ENCODE data around the gene SMIM35. TPM values are rescaled to one million over a fixed set of nuclear protein-coding genes. Genes with fewer than 3 reads are reported as not detected.
"Not testable (repeated sequence)": the region's sequence is repeated elsewhere in the genome, so short reads cannot be mapped to it uniquely, and the experiment has no call there.

Gene SMIM35
- total RNA-seq, 1 experiment from 2014 or later: not detected

GRCh38 chr11:117978991-117979390 lies 107.8 kb downstream of the SMIM35 start:
- Histone ChIP-seq H4K91ac (ENCODE audit: insufficient read length, low read depth, low read length) (no peak overlapping the region), H3K4me1 (ENCODE audit: insufficient read depth, low read length) (no peaks in the 10 kb centered on the region; the same call in 1 of the 2 replicates), H4K20me1 (ENCODE audit: control insufficient read depth, insufficient read depth, insufficient read length) (no peaks in the 10 kb centered on the region), H2BK12ac (ENCODE audit: insufficient read length, low read depth, low read length) (no peak overlapping the region), H3K27ac (ENCODE audit: insufficient read length, low read depth, low read length) (no peak overlapping the region), H3K14ac (ENCODE audit: insufficient read depth, low read length) (no peak overlapping the region), H3K23me2 (ENCODE audit: insufficient read length, low read depth, low read length, poor library complexity, severe bottlenecking) (no peaks in the 10 kb centered on the region), H3K9ac (ENCODE audit: extremely low read depth, insufficient read length, low read length) (no peak overlapping the region), H4K5ac (ENCODE audit: insufficient read length, low read depth, low read length) (no peak overlapping the region), H3K18ac (ENCODE audit: insufficient read length, low read depth, low read length) (no peak overlapping the region), H3K4me2 (ENCODE audit: insufficient read depth, insufficient read length, low read length) (no peak overlapping the region), H3K23ac (ENCODE audit: insufficient read length, low read depth, low read length) (no peak overlapping the region), H2BK5ac (ENCODE audit: insufficient read length, low read length) (no peak overlapping the region), H3K79me1 (ENCODE audit: insufficient read depth, low read depth, low read length, poor library complexity, severe bottlenecking) (no peaks in the 10 kb centered on the region), H3T11ph (ENCODE audit: low read length) (no peak overlapping the region), H4K8ac (replicated peaks; ENCODE audit: insufficient read length, low read depth, low read length) (no peak overlapping the region), H3K56ac (ENCODE audit: insufficient read length, low read depth, low read length) (no peak overlapping the region), H2BK15ac (ENCODE audit: low read depth, low read length) (no peak overlapping the region), H3K4ac (ENCODE audit: low read depth, low read length) (no peak overlapping the region), H3K9me3 (ENCODE audit: control insufficient read depth, low read depth, low read length) (no peaks in the 10 kb centered on the region), H3K79me2 (ENCODE audit: insufficient read depth, low read length) (no peaks in the 10 kb centered on the region), H2AK5ac (ENCODE audit: insufficient read length, low read length) (no peak overlapping the region), H2BK20ac (ENCODE audit: low read depth, low read length, poor library complexity, severe bottlenecking) (no peak overlapping the region), H2BK120ac (ENCODE audit: low read depth, low read length, poor library complexity, severe bottlenecking) (no peak overlapping the region), H2AFZ (ENCODE audit: low read length) (no peak overlapping the region), H3K27me3 (ENCODE audit: insufficient read depth, low read length) (no peaks in the 10 kb centered on the region; the same call in 1 of the 2 replicates)
- H3K9me3 Mint-ChIP-seq: peaks cover 0 to 4% of the 10 kb centered on the region in 2 experiments; a peak in 1 of 5 replicates
- no peak overlapping the region for H3K27ac Mint-ChIP-seq
- peaks cover 6 to 11% of the 10 kb centered on the region in 2 experiments for H3K4me1 Mint-ChIP-seq
- H3K27me3 Mint-ChIP-seq (ENCODE audit: low read depth): peaks cover 25% of the 10 kb centered on the region
- no CpG with 5 or more reads among the region's 4 CpGs for WGBS (ENCODE audit: extremely low coverage, insufficient read length, low lambda C conversion rate)
- H3K4me3 Mint-ChIP-seq: no peak overlapping the region
- TF ChIP-seq CTCF (conservative IDR thresholded peaks at IDR 0.05): no peak
- no peak for DNase-seq
- H3K36me3 Mint-ChIP-seq (ENCODE audit: insufficient read depth in 1 of 3, low read depth in 3 of 3): no peaks in the 10 kb centered on the region; a peak in 1 of 7 replicates

- not testable (repeated sequence) for H2BK5ac ChIP-seq (ENCODE audit: insufficient read length, low read length); H2BK20ac ChIP-seq (ENCODE audit: low read depth, low read length, poor library complexity, severe bottlenecking); H3K4me2 ChIP-seq (ENCODE audit: insufficient read depth, insufficient read length, low read length); H3K79me2 ChIP-seq (ENCODE audit: insufficient read depth, low read length); DNase-seq; H3K27me3 ChIP-seq (ENCODE audit: insufficient read depth, low read length); H2BK15ac ChIP-seq (ENCODE audit: low read depth, low read length); H4K5ac ChIP-seq (ENCODE audit: insufficient read length, low read depth, low read length); H3K4me1 ChIP-seq (ENCODE audit: insufficient read depth, low read length); H4K8ac ChIP-seq (replicated peaks; ENCODE audit: insufficient read length, low read depth, low read length); H3K9me3 ChIP-seq (ENCODE audit: control insufficient read depth, low read depth, low read length); H3K14ac ChIP-seq (ENCODE audit: insufficient read depth, low read length); H3K36me3 Mint-ChIP-seq (ENCODE audit: insufficient read depth in 1 of 3, low read depth in 3 of 3); H4K20me1 ChIP-seq (ENCODE audit: control insufficient read depth, insufficient read depth, insufficient read length); H3K27ac Mint-ChIP-seq; H3K9me3 Mint-ChIP-seq; H2BK120ac ChIP-seq (ENCODE audit: low read depth, low read length, poor library complexity, severe bottlenecking); H3K23ac ChIP-seq (ENCODE audit: insufficient read length, low read depth, low read length); H4K91ac ChIP-seq (ENCODE audit: insufficient read length, low read depth, low read length); H3K18ac ChIP-seq (ENCODE audit: insufficient read length, low read depth, low read length); H3K27ac ChIP-seq (ENCODE audit: insufficient read length, low read depth, low read length); H3K4me3 Mint-ChIP-seq; H3K4ac ChIP-seq (ENCODE audit: low read depth, low read length); H3K79me1 ChIP-seq (ENCODE audit: insufficient read depth, low read depth, low read length, poor library complexity, severe bottlenecking); H2BK12ac ChIP-seq (ENCODE audit: insufficient read length, low read depth, low read length); H3K23me2 ChIP-seq (ENCODE audit: insufficient read length, low read depth, low read length, poor library complexity, severe bottlenecking); H3K9ac ChIP-seq (ENCODE audit: extremely low read depth, insufficient read length, low read length); H3T11ph ChIP-seq (ENCODE audit: low read length); H2AFZ ChIP-seq (ENCODE audit: low read length); H2AK5ac ChIP-seq (ENCODE audit: insufficient read length, low read length); H3K56ac ChIP-seq (ENCODE audit: insufficient read length, low read depth, low read length)
- H3K4me1 Mint-ChIP-seq: peaks cover 6 to 11% of the 10 kb centered on the region in 2 experiments
- peaks cover 19% of the 10 kb centered on the region for H3K27me3 Mint-ChIP-seq (ENCODE audit: low read depth)
- no CpG with 5 or more reads among the region's 36 CpGs for WGBS (ENCODE audit: extremely low coverage, insufficient read length, low lambda C conversion rate)
These were observed 108.4 kb downstream of the SMIM35 start for GRCh38 chr11:117978291-117978910.

Measured in H9 (cell line).